HG02943 (cell line): ENCODE measurements around the gene LAS1L.
"Not testable (repeated sequence)": the region's sequence is repeated elsewhere in the genome, so short reads cannot be mapped to it uniquely, and the experiment has no call there.

Experiments used
- ATAC-seq: cut with Tn5 transposase; IDR thresholded peaks from one replicate; pipeline ENCODE4 v1.9.1; 2021; ENCODE audit warnings: mild to moderate bottlenecking, low read depth, moderate library complexity; ENCODE audit not compliant: unreplicated experiment

Gene LAS1L

DNA sequence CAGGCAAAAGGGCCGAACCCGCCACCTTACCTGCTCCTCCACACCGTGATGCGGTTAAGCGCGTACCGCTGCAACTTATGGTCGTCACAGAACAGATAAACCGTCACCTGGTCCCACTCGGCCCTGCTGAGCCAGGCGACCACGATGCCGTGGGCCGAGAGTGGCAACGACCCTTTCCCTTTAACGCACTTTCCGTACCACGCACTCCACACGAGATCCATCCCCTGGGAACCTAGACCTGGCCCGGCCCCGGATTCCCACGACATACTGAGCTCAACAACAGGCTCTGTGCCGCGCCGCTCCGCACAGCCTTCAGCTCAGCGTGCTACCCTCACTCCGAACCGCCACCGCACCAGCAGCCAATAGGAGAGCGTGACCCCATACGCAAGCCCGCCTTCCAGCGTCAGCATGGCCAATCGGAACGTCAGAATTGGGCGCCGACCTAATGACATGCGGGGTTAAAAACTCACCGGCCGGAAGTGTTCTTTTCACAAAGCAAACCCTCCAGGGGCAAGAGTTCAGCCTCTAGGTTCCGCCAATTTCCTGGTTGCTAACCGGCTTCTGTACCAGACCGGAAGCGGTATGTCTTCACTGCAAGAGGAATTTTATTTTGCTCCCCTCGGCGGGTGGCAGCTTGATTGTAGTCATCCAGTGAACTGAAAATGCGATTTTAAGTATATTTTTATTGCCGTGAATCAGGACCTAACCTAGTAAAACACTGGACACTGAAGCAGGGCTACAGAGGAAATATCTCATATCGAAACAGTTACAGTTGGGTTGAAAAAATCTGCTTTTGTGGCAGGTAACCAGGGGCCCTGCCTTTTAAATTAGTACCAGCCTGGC, at the start of gene LAS1L:
Gene LAS1L, minus strand, starts transcription at position 338 of the 843 bp plus-strand sequence. Its CDS starts 72 bp downstream, at position 266.
- peak; percentile 100 for ATAC-seq

DNA sequence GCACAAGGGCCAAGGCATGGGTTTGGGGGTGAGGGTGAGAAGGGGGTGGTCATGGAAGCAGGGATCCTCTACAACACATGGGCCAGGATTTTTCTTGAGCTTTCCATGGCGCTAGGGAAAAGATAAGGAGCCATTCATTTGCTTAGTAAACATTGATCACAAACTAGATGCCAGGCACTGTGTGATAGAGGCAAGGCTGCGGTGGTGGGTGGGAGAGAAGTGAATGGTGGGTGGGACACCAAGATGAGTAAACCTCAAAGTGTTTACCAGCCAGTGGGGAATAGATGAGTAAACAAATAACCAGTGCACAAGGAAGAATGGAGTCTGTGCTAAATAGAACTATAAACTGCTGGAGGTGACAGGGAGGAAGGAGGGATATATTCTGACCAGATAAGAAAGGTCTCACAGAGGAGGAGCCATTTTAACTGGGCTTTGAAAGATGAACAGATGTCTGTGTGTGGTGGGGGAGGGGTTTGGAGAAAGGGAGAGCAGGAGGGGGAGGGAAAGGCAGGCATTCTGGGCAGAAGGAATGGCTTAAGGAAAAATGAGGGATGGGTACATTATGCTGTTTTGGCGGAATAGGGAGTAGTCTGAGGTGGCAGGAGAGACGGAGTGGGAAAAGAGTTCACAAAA, 48.0 kb upstream of the LAS1L start:
- no peak for ATAC-seq

DNA sequence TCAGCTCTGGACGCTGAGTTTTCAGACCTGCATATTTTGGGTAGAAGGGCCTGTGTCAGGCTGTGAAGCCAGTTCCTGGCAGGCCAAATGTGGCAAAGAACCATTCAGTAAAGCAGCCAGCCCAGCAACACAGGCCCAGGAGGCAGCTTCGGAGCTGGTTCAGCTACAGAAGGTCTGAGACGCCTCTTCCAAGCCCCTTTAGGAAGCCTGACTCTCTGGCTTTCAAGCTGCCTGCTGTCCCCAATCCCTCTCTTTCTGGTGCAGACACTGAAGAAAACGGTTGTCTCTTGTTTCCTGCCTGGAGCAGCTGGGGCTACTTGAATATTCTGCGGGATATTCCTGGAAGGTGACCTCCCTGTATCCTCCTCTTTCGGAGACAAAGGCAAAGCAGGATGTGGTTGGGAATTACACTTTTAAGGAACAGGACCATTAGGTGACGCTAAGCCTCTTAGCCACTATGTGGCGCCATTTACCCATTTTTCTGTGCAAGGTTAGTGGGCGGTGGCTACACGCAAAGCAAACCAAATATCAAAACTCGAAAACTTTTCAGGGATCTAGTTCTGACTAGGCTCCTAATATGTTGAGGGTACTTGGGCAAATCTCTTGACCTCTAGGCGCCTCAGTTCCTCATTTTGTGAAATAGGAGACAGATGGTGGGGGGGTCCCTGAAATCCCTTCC, 47.2 kb upstream of the LAS1L start:
- peak; percentile 72 for ATAC-seq

DNA sequence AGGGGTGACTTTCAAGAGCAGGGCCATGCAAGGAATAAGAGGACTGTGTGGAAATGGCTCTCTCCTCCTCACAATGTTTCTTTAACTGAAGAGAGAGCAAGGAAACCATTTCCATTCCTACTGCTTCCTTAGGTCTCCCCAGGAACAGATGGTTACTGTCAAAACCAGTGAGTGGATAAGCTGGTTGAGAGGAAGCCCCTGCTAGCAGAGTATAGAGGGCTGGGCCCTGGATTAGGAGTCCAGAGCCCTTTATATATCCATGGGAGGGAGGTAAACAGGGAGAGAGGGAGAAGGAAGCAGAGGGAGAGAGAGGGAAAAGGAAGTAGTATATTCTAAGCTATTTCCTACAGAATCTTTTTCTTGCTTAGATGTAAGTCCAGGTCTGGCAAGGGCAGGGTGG, 43.8 kb upstream of the LAS1L start:
- no peak for ATAC-seq

DNA sequence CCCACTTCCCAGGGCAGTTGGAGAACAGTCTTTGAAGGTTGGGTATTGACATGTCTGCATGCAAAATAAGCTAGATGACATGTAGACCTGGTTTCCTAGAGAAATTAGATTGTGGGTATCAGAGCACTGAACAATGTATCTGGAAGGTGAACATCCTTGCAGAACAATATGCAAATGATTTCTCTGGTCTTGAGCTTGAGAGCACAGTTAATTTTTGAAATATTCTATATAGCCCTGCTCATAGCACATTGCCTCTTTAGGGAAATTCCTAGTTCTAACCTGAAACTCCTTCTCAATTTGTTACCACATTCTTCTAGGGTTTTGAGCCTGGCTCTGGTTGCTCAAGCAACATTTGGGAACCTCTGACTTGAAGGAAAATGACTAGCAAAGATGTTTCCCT, 41.6 kb upstream of the LAS1L start:
- no peak for ATAC-seq

DNA sequence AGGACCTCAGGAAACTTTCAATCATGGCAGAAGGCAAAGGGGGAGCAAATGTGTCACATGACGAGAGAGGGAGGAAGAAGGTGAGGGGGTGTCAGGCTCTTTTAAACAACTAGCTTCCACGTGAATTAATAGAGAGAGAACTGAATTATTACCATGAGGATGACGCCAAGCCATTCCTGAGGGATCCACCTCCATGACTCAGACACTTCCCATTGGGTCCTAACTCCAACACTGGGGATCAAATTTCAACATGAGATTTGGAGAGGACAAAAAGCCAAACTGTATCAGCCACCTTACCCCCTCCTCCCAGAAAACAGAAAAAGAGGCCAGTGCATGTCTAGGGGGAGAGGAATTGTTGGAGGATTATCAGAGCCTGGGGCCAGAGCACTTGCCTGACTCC, 40.4 kb upstream of the LAS1L start:
- no peak for ATAC-seq

DNA sequence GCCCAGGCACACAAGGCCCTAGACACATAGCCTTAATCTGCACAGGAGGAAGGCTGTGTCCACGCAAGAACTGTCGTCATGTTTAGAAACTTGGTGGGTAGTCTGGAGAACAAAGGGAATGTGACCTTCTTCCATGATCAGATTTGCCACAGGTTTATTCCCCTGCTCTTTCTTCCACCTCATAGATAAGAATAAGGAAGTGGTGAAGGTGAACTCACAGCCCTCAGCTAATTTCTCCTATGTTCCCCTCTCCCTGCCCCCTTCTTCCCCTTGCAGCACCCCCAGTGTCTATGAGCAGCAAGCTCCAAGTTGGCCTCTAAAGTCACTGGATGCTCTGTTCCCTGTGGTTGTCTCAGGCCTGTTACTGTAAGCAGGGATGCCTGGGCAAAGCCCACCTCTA, 39.8 kb upstream of the LAS1L start:
- ATAC-seq = no peak

DNA sequence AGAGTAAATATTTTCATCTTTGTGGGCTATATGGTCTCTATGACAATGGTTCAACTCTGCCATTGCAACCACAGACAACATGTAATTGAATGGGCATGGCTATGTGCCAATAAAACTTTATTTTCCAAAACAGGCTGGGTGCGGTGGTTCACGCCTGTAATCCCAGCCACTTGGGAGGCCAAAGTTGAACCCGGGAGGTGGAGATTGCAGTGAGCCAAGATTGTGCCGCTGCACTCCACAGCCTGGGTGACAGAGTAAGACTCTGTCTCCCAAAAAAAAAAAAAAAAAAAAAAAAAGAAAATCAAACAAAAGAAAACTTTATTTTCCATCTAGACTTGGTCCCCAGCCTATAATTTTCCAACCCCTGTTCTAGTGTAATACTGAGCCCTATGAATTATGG, 38.4 kb upstream of the LAS1L start:
- ATAC-seq = no peak

DNA sequence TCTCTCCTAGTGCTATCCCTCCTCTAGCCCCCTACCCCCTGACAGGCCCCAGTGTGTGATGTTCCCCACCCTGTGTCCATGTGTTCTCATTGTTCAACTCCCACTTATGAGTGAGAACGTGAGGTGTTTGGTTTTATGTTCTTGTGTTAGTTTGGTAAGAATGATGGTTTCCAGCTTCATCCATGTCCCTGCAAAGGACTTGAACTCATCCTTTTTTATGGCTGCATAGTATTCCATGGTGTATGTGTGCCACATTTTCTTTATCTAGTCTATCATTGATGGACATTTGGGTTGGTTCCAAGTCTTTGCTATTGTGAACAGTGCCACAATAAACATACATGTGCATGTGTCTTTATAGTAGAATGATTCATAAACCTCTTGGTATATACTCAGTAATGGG, 28.3 kb upstream of the LAS1L start:
- not testable (repeated sequence) for ATAC-seq

DNA sequence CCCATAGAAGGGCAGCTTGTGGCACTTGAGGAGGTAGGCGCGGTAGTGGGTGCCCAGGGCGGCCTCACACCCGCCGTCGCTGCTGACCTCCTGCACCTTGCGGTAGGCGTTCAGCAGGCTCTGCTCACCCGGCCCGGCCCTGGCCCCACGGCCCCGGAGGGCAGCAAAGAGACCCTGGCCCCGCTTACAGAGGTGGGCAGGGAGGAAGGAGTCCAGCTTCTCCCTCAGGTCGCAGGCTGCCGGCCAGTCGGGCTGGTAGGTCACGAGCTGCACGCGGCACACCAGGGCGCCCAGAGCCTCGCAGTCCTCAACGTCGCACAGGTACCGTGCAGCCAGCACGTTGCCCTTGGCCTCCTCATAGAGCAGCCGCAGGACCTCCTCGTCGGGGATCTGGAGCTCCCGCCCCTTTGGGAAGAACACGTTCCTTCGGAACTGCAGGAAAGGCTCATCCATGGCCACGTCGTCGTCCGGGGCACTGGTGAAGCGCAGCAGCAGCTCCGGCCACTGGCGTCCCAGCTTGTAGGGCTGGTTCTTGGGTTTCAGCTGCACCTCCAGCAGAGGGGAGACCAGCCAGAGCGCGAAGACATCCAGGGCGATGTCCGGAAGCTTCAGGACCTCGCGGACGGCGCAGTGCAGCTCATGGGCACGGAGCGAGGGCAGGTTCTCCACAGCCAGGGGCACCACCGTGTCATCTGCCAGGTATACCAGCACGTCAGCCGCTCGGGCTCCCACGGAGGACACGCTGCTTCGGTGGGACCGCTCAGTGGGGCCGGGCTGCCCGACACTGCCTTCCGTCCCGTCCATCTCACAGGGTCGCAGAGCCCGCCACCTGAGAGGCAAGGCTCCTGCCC, 17.1 kb upstream of the LAS1L start:
- ATAC-seq = no peak

DNA sequence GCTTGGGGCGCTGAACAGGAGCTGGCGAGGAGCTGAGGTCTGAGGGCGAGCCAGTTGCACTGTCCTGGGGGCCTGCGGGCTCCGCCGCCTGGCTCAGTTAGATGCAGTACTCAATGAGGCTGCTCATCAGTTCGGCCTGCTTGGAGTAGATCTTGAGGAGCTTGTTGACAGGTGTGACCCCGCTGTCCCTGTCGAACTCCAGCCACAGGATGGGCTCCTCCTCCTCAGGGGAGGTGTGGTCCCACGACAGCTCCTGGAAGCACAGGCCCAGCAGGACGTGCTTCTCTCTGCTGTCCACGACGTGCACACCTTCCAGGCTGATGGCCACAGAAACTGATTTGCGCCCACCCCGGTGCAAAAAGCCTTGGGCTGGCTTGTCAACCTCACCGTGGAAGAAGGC, 16.5 kb upstream of the LAS1L start:
- ATAC-seq = no peak

DNA sequence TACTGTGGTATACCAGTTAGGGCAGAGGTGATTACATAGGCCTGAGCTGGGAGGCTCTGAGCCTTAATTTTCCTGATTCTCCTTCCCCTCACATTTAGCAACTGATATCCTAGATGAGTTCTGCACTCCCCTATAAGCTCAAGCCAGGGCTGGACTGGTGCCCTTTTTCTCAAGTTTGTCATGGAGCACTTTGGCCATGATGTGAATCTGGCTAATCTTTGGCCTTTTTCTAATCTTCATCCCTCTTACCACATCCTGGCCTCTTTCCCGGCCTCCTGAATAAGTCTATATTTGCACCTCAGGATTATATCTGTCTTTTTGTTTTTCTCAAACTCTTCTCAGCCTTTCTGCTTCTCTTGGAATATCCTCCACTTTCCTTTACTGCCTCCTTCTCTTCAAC, 10.9 kb upstream of the LAS1L start:
- no peak for ATAC-seq

DNA sequence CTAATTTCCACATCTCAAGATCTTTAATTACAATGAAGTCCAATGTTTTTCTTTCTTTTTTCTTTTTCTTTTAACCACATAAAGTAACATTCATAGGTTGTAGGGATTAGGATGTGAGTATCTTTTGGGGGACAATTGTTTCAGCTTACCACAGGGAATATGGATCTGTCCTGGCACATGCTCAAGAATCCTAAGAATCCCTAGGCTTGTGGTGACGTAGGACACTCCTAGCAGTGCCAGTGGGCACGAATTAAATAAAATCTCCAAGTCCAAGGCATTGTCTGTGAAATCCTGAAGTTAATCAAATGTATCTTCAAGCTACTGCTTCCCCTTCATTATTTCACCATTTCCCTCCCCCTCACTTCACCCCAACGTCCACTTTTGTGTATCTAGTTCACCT, 2.6 kb upstream of the LAS1L start:
- ATAC-seq = no peak

DNA sequence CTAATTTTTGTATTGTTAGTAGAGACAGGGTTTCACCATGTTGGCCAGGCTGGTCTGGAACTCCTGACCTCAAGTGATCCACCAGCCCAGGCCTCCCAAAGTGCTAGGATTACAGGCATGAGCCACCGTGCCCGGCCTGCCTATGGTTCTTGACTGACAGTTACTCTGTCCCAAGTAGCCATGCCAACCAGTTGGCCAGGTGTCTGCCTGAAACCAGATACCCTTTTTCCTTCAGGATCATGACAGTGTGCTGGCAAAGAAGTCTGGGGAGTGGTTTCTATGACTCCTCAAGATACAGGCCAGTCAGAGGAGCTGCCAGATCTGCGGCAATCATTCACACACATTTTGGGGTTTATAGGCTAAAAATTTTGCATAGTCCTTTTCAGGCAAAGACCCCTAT, 1.7 kb upstream of the LAS1L start:
- ATAC-seq = no peak

DNA sequence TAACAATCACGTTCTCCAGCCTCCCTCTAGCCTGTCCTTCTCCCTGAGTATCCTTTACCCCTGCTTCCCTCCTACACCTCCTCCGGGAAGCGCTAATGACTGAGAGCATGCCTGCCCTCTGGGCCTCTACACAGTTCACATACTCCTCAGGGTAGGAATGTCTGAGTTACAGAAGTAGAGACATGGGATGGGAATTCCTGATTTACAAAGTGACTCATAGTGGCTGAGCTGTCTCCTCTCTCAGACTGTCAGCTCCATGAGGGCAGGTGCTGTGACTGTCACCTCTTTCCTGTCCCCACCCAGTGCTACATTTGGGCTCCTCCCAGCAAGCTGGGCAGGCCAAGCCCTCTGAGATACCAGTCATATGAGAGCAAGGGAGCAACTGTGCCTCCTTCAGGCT, 2.6 kb downstream of the LAS1L start:
- ATAC-seq = no peak

DNA sequence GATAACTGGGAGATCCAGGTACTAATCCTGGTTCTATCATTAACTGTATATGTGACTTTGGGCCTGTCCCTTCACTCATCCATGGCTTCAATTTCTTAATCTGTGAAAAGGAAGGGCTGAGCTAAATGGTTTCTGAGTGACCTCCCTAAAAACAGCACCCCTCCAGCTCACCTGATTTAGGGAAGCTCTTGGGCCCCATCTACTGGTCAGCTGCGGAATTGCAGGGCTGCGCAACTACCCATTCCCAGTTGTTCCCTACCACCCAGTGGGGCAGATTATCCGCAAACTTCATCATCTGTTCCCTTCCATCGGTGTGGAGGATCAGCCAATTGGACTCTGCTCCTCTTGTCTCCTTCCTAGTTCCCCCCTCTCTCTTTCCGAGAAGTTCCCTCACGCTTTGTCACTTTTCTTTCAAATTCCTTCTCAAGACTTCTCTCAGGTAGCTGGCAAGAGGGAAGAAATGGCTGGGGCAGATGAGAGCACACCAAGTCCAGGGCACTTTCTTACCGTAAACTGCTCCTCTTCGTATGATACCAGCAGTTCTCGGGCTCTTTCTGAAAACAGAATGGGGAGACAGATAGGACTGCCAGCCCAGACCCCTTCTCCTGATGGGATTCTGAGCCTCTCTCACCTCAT, 5.8 kb downstream of the LAS1L start:
- peak; percentile 69 for ATAC-seq

DNA sequence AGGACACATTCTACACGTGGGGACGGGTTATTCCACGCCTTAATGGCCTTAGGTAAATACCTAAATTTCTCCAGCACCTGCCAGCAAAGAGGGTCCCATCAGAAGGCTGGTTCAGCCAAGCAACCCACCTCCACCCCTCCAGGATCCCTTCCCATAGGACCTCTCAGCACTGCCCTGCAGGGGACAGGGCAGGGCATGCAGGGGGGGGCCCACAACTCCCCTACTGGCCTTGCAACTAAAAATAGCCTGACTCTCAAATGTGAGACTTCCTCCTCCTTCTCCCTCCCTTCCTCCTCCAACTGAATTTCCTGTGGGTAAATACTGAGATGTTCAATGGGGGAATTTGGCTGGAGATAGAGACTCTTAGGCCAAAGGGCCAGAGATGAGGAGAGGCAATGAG, 6.3 kb downstream of the LAS1L start:
- ATAC-seq = no peak

DNA sequence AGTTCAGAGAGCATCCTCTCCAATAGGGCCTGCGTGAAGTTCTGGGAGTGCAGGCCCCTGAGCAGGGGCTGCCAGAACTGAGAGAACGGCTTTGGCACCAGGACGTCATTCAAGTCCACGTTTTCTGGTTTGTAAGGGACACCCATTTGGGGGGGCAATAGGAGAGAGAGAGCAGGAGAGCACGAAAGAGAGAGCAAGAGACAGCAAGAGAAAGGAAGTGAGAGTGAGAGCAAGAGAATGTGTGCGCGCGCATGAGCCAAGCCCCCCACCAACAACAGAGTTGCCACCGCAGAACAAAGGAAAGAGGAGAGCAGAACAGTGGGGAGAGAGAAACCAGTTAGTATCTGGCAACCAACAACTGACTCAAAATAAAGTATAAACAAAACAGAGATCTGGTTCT, 10.4 kb downstream of the LAS1L start:
- ATAC-seq = no peak

DNA sequence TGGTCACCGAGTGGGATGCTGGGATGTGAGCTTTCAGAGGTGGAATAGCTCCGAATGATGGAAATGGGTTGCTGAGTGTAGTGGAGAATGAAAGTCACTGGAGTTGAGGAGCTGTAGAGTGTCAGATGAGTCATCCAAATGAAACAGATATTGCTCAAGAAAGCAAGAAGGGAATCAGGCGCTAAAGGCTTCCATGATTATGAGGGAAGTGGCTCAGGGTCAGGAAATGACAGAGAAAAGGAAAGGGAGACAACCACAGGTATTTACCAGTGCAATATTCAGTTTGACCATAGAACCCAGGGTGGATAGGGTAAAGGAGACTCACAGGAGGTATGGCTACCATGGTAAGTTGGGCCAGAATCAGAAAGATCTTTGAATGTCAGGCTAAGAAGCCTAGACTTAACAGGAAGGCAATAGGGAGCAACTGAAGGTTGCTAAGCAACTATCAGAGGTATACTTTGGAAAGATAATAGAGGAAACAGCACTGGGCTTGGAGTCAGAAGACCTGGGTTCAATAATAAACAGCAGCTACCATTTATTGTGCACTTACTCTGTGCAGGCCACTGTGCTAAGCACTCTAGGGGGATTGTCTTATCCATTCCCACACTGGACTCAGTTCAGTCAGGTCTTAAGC, 11.7 kb downstream of the LAS1L start:
- ATAC-seq = no peak

DNA sequence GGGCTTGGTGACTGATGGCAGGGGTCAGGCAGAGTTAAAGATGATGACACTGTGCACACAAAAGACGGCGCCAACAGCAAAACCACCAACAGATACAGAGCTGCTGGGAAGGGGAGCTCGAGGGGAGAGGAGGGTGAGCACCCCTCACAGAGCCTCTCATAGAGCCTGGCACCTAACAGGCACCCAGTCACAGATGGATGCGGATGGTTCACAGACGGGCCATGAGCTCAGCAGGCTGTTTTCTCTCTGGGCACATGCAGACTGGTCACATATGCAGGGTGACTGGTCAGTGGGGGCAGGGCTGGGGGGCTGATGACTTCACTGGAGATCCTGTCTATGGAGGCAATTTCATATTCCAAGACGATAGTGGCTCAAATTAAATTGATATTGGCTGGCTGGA, 15.1 kb downstream of the LAS1L start:
- not testable (repeated sequence) for ATAC-seq
